Measurements from ENCODE around the gene PARD6B. TPM values are rescaled to one million over a fixed set of nuclear protein-coding genes. Genes with fewer than 3 reads are reported as not detected.

The PARD6B gene
- total and polyA plus RNA-seq, 2 of the 4 experiments (the other 2 are of a cell fraction) = 0.17 to 0.90 TPM

DNA sequence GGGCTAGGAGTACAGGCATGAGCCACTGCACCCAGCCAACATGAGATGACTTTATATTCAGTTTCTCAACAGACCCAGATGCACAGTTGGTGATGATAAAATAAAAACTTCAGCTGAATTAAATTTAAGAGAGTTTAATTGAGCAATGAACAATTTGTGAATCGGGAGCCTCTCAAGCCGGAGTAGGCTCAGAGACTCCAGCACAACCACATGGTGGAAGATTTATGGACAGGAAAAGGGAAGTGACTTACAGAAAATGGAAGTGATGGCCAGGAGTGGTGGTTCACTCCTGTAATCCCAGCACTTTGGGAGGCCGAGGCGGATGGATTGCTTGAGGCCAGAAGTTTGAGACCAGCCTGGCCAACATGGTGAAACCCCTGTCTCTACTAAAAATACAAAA, 53.1 kb downstream of the PARD6B start:
- Histone ChIP-seq H3K4ac (ENCODE audit: low read depth, low read length) (no peak overlapping the region), H2AFZ (replicated peaks; ENCODE audit: low read length, poor library complexity) (no peak overlapping the region), H3K56ac (ENCODE audit: extremely low read depth, insufficient read depth, low read length) (no peak overlapping the region), H4K91ac (ENCODE audit: insufficient read depth, low read depth, low read length) (no peak overlapping the region), H2BK5ac (ENCODE audit: low read depth, low read length, poor library complexity, severe bottlenecking) (no peak overlapping the region), H3K4me1 (ENCODE audit: control insufficient read depth, insufficient read depth, low read length) (peaks cover 6% of the 10 kb centered on the region), H2BK15ac (ENCODE audit: low read depth, low read length) (no peak overlapping the region), H3K9me1 (ENCODE audit: insufficient read depth, low read length) (no peaks in the 10 kb centered on the region; the same call in 1 of the 2 replicates), H3K9me3 (ENCODE audit: control insufficient read depth, insufficient read depth, low read length) (no peaks in the 10 kb centered on the region), H3K9ac (ENCODE audit: low read depth, low read length) (no peak overlapping the region), H2BK20ac (ENCODE audit: low read depth, low read length) (no peak overlapping the region), H2AK5ac (ENCODE audit: low read depth, low read length) (no peak overlapping the region), H3K4me2 (ENCODE audit: low read depth, low read length) (no peak overlapping the region), H2BK120ac (ENCODE audit: low read depth, low read length) (no peak overlapping the region), H3K79me1 (ENCODE audit: low read depth in 1 of 2, low read length in 2 of 2) (no peaks in the 10 kb centered on the region), H4K5ac (ENCODE audit: low read depth, low read length) (no peak overlapping the region), H3K27ac (ENCODE audit: insufficient read depth, low read length) (no peak overlapping the region), H2AK9ac (replicated peaks; ENCODE audit: low read depth, low read length, poor library complexity) (no peak overlapping the region), H3K4me3 (ENCODE audit: insufficient read depth, low read depth, low read length) (no peak overlapping the region), H3K14ac (replicated peaks; ENCODE audit: low read depth, low read length) (no peak overlapping the region), H3K23ac (ENCODE audit: low read depth, low read length) (no peak overlapping the region), H4K20me1 (ENCODE audit: insufficient read depth, low read length) (no peaks in the 10 kb centered on the region), H3K27me3 (ENCODE audit: control insufficient read depth, insufficient read depth, low read length) (peaks cover 2% of the 10 kb centered on the region; the same call in 1 of the 2 replicates), H4K8ac (ENCODE audit: low read depth in 2 of 2, low read length in 2 of 2) (no peak overlapping the region), H3K36me3 (ENCODE audit: control insufficient read depth, insufficient read depth, low read length) (no peaks in the 10 kb centered on the region), H3K18ac (ENCODE audit: low read depth, low read length) (no peak overlapping the region)
- intact Hi-C loops (cut with micrococcal nuclease) = no loop called here
- dilution Hi-C loops (cut with HindIII; ENCODE audit: low sequenced_read_pairs, unreplicated experiment) = no loop called here
- ChIA-PET CTCF (interaction anchor here (0.6 kb wide), 1 partner anchor 90 kb away, joined by 3 read pairs; no protein-coding TSS in a partner anchor), POLR2A (ENCODE audit: unreplicated experiment) (no interaction called here)
- in situ Hi-C loops (cut with MboI; ENCODE audit: low sequenced_read_pairs) = loop anchor here (10.0 kb wide), 1 partner anchor 600 kb away; no protein-coding TSS in a partner anchor
- 100% methylated on average over 2 of the region's 4 CpGs; no CpG with 5 or more reads in 1 of the 2 experiments for WGBS, 2 experiments (ENCODE audit: extremely low coverage in 2 of 2, insufficient read length in 1 of 2)
- TF ChIP-seq RAD21 (IDR thresholded peaks at IDR 0.05; ENCODE audit: low read length) (no peak), RFX5 (IDR thresholded peaks at IDR 0.05; ENCODE audit: low read depth, low read length) (no peak), SMC3 (IDR thresholded peaks at IDR 0.05; ENCODE audit: low read depth, low read length) (no peak), CTCF (conservative IDR thresholded peaks at IDR 0.05; ENCODE audit: low read depth, low read length) (no peak), NFE2L2 (IDR thresholded peaks at IDR 0.05; ENCODE audit: low read depth, low read length) (no peak), BHLHE40 (IDR thresholded peaks at IDR 0.05; ENCODE audit: low read depth, low read length) (no peak), MXI1 (IDR thresholded peaks at IDR 0.05; ENCODE audit: borderline replicate concordance, low read depth, low read length) (no peak), MAFK (IDR thresholded peaks at IDR 0.05; ENCODE audit: low read depth, low read length) (no peak), USF2 (IDR thresholded peaks at IDR 0.05; ENCODE audit: low read depth, low read length) (no peak), CHD1 (IDR thresholded peaks at IDR 0.05; ENCODE audit: low read depth, low read length) (no peak)
- ATAC-seq (ENCODE audit: low read depth) = no peak
- BruUV-seq (replicated peaks) = no TSS peak
- DNase-seq = no peak
